ENCODE results near the gene HSPBAP1. TPM values are rescaled to one million over a fixed set of nuclear protein-coding genes. Genes with fewer than 3 reads are reported as not detected.
"Not testable (repeated sequence)": the region's sequence is repeated elsewhere in the genome, so short reads cannot be mapped to it uniquely, and the experiment has no call there.

The HSPBAP1 gene
- total RNA-seq, 1 donor from 2014 or later: 20.6 TPM

DNA sequence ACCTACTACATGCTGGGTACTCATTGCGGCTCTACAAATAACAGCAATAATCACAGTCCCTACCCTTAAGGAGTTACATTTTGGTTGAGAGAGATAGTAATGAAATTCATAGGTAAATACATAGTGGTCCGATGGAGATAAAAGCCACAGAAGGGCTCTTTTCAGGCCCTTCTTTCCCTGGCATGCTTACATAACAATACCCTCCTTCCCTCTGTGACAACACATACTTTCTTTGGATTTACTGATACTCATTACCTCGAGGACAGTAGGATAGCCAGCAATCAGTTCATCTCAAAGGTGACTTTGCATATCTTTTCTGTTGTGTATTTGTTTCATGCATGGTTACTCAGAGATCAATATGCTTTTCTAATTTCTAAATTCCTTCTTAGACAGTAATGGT lies 54.5 kb downstream of the HSPBAP1 start:
- TF ChIP-seq, protein P1, sequence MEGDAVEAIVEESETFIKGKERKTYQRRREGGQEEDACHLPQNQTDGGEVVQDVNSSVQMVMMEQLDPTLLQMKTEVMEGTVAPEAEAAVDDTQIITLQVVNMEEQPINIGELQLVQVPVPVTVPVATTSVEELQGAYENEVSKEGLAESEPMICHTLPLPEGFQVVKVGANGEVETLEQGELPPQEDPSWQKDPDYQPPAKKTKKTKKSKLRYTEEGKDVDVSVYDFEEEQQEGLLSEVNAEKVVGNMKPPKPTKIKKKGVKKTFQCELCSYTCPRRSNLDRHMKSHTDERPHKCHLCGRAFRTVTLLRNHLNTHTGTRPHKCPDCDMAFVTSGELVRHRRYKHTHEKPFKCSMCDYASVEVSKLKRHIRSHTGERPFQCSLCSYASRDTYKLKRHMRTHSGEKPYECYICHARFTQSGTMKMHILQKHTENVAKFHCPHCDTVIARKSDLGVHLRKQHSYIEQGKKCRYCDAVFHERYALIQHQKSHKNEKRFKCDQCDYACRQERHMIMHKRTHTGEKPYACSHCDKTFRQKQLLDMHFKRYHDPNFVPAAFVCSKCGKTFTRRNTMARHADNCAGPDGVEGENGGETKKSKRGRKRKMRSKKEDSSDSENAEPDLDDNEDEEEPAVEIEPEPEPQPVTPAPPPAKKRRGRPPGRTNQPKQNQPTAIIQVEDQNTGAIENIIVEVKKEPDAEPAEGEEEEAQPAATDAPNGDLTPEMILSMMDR (IDR thresholded peaks at IDR 0.05): no peak
- Mint-ChIP-seq H3K4me3 (no peak overlapping the region), H3K9me3 (peaks cover 2% of the 10 kb centered on the region), H3K27ac (no peak overlapping the region), H3K36me3 (ENCODE audit: low read depth) (peaks cover 47% of the 10 kb centered on the region), H3K4me1 (no peaks in the 10 kb centered on the region), H3K27me3 (no peaks in the 10 kb centered on the region)
- ChIA-PET POLR2A (no interaction called here), CTCF (no interaction called here)
- intact Hi-C loops (cut with micrococcal nuclease): no loop called here
- ATAC-seq (ENCODE audit: low read depth) (no peak), DNase-seq (no peak)

DNA sequence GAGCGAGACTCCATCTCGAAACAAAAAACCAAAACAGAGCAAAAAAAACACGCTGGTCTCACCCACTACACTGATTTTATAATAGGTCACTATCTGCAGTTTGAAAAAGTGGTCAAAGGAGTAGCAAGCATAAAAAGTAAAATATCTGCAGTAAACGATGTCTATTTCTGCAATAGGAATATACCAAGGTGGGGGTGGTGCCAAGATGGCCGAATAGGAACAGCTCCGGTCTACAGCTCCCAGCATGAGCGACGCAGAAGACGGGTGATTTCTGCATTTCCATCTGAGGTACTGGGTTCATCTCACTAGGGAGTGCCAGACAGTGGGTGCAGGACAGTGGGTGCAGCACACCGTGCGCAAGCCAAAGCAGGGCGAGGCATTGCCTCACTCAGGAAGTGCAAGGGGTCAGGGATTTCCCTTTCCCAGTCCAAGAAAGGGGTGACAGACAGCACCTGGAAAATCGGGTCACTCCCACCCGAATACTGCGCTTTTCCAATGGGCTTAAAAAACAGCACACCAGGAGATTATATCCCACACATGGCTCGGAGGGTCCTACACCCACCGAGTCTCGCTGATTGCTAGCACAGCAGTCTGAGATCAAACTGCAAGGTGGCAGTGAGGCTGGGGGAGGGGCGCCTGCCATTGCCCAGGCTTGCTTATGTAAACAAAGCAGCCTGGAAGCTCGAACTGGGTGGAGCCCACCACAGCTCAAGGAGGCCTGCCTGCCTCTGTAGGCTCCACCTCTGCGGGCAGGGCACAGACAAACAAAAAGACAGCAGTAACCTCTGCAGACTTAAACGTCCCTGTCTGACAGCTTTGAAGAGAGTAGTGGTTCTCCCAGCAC lies 60.7 kb downstream of the HSPBAP1 start:
- H3K27ac Mint-ChIP-seq; H3K4me3 Mint-ChIP-seq; ATAC-seq (ENCODE audit: low read depth); H3K4me1 Mint-ChIP-seq; POLR2A ChIA-PET; DNase-seq; H3K9me3 Mint-ChIP-seq; CTCF ChIA-PET; H3K27me3 Mint-ChIP-seq; intact Hi-C loops (cut with micrococcal nuclease): not testable (repeated sequence)
- H3K36me3 Mint-ChIP-seq (ENCODE audit: low read depth): peaks cover 43% of the 10 kb centered on the region

DNA sequence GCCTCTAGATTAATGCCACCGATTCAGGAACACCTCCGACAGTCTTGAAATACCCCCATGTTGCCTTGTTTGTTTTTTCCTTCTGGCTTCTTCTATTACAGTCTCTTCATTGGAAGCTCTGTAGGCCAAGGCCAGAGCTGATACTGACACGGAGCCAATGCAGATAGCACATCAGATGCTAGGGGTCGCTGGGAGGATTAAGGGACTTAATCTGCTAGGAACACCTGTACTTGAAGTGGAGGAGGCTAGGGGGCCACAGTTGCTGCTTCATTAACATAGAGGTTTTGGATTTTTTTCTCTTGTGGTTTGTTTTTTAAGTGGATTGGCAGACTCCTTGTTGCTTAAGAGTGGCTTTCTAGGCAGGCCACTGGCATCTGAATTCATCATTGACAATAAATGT lies 63.4 kb downstream of the HSPBAP1 start:
- peaks cover 63% of the 10 kb centered on the region for H3K36me3 Mint-ChIP-seq (ENCODE audit: low read depth)
- CTCF ChIA-PET: no interaction called here

DNA sequence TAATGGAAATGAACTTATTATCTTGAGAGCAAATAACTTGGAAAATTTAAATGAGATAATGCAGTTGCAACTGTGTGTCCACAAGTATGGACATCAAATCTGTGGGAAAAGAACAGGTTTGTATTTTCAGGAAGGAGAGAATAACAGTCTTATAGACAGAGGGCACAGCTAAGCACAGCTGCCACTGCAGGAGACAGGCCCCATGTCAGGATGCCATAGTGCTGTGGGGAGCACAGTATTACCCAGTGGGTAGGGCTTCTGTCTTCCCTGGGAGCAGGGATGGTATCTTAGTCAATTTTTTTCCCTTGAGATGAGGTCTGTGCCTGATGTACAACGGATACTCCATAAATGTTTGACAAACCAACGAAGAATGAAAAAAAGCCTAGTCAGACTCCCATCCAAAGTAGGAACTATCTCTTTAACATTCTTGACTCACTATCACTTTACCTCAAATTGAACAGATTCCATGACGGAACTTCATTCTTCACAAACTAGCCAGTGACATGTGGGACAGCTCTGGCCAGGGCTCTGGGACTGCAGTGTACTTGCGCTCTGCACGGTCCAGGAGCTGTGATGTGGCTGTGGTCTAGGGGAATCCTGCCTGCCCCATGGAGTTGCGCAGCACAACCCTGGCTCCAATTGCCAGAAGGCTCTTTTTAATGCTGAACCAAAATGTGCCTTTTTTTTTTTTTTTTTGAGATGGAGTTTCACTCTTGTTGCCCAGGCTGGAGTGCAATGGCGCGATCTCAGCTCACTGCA lies 64.7 kb downstream of the HSPBAP1 start:
- Mint-ChIP-seq H3K27ac (no peak overlapping the region), H3K36me3 (ENCODE audit: low read depth) (peaks cover 71% of the 10 kb centered on the region), H3K4me1 (no peaks in the 10 kb centered on the region), H3K27me3 (no peaks in the 10 kb centered on the region), H3K4me3 (no peak overlapping the region), H3K9me3 (peaks cover 5% of the 10 kb centered on the region)
- TF ChIP-seq, protein P1 (IDR thresholded peaks at IDR 0.05): no peak
- intact Hi-C loops (cut with micrococcal nuclease): no loop called here
- DNase-seq (no peak), ATAC-seq (ENCODE audit: low read depth) (peak; percentile 21)
- ChIA-PET CTCF (no interaction called here), POLR2A (no interaction called here)

More for the DNA sequence above, 63.4 kb downstream of the HSPBAP1 start:
- POLR2A ChIA-PET: no interaction called here
- H3K9me3 Mint-ChIP-seq: peaks cover 4% of the 10 kb centered on the region
- H3K27ac Mint-ChIP-seq: peak overlapping the region; percentile 8
- no peak overlapping the region for H3K4me3 Mint-ChIP-seq
- H3K27me3 Mint-ChIP-seq: no peaks in the 10 kb centered on the region
- TF ChIP-seq, protein P1 (IDR thresholded peaks at IDR 0.05): no peak
- ATAC-seq (ENCODE audit: low read depth): no peak
- intact Hi-C loops (cut with micrococcal nuclease): no loop called here
- H3K4me1 Mint-ChIP-seq: no peaks in the 10 kb centered on the region
- DNase-seq: no peak

DNA sequence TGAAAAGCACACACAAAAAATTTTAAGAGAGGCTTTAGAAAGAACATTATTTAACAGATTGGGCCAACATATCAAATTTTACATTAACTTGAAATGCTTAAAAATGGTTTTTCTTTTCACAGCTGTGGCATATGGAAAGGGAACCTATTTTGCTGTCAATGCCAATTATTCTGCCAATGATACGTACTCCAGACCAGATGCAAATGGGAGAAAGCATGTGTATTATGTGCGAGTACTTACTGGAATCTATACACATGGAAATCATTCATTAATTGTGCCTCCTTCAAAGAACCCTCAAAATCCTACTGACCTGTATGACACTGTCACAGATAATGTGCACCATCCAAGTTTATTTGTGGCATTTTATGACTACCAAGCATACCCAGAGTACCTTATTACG lies 65.4 kb downstream of the HSPBAP1 start:
- POLR2A ChIA-PET: no interaction called here
- Mint-ChIP-seq H3K9me3 (peaks cover 6% of the 10 kb centered on the region), H3K4me1 (no peaks in the 10 kb centered on the region), H3K27ac (no peak overlapping the region), H3K27me3 (no peaks in the 10 kb centered on the region), H3K36me3 (ENCODE audit: low read depth) (peaks cover 74% of the 10 kb centered on the region), H3K4me3 (no peak overlapping the region)
- TF ChIP-seq, protein P1 (IDR thresholded peaks at IDR 0.05): no peak
- no peak for DNase-seq
- CTCF ChIA-PET: no interaction called here
- intact Hi-C loops (cut with micrococcal nuclease): no loop called here
- ATAC-seq (ENCODE audit: low read depth): no peak

All from activated B cell treated with CpG ODN at 0.5 μM for 24 hours (primary cell).